GM21447 (cell line): ENCODE measurements around the gene SNTB2.
A peak's percentile ranks its signal among the peaks of the same experiment; 100 is the strongest.

Experiments used
- ATAC-seq: cut with Tn5 transposase; IDR thresholded peaks from one replicate; pipeline ENCODE4 v1.9.1; 2021; ENCODE audit not compliant: unreplicated experiment

The SNTB2 gene

GRCh38 chr16:69316595-69317034, 129.7 kb downstream of the SNTB2 start:
- no peak for ATAC-seq

- ATAC-seq, result no peak
Measured at GRCh38 chr16:69318177-69318910, 131.4 kb downstream of the SNTB2 start.

- no peak for ATAC-seq
Measured at GRCh38 chr16:69318911-69319289, 131.9 kb downstream of the SNTB2 start.

- ATAC-seq, result no peak
Measured at GRCh38 chr16:69319381-69319780, 132.4 kb downstream of the SNTB2 start.

GRCh38 chr16:69319826-69320739, 133.1 kb downstream of the SNTB2 start:
- no peak for ATAC-seq

GRCh38 chr16:69320740-69321073, 133.7 kb downstream of the SNTB2 start:
- ATAC-seq, result no peak

- no peak for ATAC-seq
Measured at GRCh38 chr16:69321080-69321479, 134.1 kb downstream of the SNTB2 start.

- no peak for ATAC-seq
Measured at GRCh38 chr16:69322343-69322742, 135.4 kb downstream of the SNTB2 start.

- no peak for ATAC-seq
Measured at GRCh38 chr16:69323415-69323814, 136.5 kb downstream of the SNTB2 start.

- no peak for ATAC-seq
Measured at GRCh38 chr16:69324013-69324531, 137.1 kb downstream of the SNTB2 start.

GRCh38 chr16:69324585-69325253, 137.8 kb downstream of the SNTB2 start:
- no peak for ATAC-seq

GRCh38 chr16:69325784-69326171, 138.8 kb downstream of the SNTB2 start:
- no peak for ATAC-seq

- no peak for ATAC-seq
Measured at GRCh38 chr16:69326172-69326873, 139.4 kb downstream of the SNTB2 start.

- no peak for ATAC-seq
Measured at GRCh38 chr16:69327585-69328310, 140.8 kb downstream of the SNTB2 start.

- no peak for ATAC-seq
Measured at GRCh38 chr16:69328854-69329316, 141.9 kb downstream of the SNTB2 start.

GRCh38 chr16:69329369-69330285, 142.7 kb downstream of the SNTB2 start:
- peak; percentile 35 for ATAC-seq

GRCh38 chr16:69330286-69331109, 143.5 kb downstream of the SNTB2 start, which contains the start of gene PDF:
Gene PDF (minus strand): TSS chr16:69330588. CDS start chr16:69330570, 18 bp downstream.
- peak; percentile 91 for ATAC-seq

- no peak for ATAC-seq
Measured at GRCh38 chr16:69334696-69335095, 147.7 kb downstream of the SNTB2 start.
